Right forelimb (tissue), 1 donor: ENCODE results near the gene KCNJ3.
A peak's percentile ranks its signal among the peaks of the same experiment; 100 is the strongest.

Source experiments
- DNase-seq: peaks from one replicate; pipeline ENCODE4 v3.0.0-alpha.2; 2018

The KCNJ3 gene, protein sequence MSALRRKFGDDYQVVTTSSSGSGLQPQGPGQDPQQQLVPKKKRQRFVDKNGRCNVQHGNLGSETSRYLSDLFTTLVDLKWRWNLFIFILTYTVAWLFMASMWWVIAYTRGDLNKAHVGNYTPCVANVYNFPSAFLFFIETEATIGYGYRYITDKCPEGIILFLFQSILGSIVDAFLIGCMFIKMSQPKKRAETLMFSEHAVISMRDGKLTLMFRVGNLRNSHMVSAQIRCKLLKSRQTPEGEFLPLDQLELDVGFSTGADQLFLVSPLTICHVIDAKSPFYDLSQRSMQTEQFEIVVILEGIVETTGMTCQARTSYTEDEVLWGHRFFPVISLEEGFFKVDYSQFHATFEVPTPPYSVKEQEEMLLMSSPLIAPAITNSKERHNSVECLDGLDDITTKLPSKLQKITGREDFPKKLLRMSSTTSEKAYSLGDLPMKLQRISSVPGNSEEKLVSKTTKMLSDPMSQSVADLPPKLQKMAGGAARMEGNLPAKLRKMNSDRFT

DNA sequence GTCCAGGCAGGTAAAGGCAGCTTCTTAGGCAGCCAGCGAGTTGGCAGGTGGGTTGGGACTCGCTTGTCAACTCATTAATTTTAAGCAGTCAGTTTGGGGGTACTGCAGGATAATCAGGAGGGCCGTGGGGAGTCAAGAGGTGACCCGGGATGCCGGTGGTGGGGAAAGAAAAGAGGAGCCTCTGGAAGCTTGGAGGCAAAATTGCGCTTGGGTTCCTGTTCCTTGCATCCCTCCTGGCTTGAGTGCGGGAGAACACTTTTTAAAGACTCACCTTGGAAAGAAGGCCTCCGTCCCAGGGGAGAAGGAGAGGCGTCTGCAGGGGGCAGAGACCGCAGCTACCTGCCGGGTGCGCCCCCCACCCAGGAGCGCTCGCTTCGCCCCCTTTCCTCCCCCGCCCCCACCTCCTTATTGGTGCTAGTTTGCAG is at the start of gene KCNJ3:
KCNJ3 (plus strand) TSS at position 400 of the 425 bp plus-strand sequence. CDS start 81 bp downstream, outside the sequence.
- DNase-seq = peak; percentile 46

DNA sequence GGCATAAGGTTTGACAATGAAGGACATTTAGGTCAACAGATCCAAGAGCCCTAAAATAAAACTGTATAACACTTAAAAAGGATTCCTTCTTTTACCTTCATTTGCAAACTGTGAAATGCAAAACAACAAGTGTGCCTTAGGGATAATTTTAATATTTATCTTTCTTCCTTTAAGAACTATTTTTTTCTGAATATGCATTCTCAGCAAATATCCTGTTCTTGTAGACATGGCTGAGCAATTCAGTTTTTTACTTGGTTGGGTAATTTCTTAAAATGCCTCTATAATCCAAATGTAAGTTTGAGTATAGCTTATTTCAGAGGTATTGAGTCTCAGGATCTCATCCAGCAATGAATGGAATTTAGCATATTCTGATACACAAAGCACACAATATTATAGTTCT is 43.0 kb upstream of the KCNJ3 start:
- no peak for DNase-seq

DNA sequence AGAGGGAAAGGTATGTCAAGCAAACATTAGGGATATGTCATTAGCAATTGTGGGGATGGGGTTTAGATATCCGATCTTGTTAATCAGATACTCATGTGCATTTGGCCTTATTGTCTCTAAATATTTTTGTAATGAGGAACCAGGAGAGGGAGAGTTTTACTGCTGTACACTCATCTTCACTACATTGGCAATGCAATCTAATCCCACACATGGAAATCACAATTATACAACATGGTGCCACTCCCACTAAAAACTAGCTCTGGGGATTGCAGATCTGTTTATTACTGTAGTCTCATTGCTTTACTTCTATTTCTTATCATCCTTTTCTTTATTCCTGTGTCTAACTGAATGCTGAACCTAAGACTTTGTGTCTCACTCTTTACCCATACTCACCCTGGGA is 39.6 kb upstream of the KCNJ3 start:
- DNase-seq = no peak

DNA sequence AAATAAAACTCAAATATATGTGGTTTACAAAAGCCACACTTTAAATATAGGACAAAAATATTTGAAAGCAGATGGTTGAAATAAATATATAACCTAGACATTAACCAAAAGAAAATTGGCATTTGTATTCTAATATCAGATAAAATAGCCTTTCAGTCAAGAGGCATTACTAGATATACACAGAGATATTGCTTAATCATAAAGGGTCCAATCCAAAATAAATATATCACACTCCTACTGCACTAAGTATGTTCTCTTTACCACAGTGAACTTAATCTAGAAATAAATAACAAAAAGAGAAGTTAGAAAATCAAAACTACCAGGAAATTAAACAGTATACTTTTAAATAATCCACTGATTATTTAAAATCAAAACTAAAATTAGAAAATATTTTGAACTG is 34.2 kb upstream of the KCNJ3 start:
- DNase-seq = no peak

DNA sequence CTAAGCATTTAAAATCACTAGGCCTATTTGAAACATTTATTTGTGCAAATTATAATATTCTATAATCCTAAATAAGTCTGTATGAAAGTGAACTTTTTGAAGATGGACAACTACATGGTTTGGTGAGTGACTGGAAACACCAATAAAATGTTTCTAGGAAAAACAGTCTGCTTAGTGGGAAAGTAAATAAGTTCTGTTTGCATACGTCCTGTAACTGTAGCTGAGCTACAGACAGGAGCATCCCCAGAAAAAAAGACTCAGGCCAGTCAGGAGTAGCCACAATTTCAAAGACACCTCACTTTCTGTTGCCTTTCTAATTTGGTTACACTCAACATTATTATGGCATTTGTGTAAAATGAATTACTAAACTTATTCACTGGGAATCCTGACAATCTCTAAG is 28.4 kb upstream of the KCNJ3 start:
- DNase-seq = no peak

DNA sequence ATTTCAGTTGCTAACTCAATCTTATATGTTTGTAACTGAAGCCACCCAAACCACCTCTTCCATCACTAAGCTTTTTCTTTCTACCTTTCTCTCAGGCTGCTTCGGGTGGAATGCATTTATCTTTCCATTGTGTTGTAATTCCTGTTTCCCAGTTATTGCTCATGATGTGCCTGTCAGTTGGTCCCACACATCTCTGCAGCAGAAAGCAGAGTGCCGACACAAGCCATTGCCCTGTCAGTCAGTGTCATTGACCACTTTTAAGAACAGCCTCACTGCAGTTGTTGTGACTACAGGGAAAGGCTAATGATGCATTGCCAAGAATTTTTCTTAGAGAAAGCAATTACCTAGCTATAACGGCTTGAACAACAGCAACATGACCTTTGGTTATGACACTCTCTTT is 24.8 kb upstream of the KCNJ3 start:
- DNase-seq = no peak

DNA sequence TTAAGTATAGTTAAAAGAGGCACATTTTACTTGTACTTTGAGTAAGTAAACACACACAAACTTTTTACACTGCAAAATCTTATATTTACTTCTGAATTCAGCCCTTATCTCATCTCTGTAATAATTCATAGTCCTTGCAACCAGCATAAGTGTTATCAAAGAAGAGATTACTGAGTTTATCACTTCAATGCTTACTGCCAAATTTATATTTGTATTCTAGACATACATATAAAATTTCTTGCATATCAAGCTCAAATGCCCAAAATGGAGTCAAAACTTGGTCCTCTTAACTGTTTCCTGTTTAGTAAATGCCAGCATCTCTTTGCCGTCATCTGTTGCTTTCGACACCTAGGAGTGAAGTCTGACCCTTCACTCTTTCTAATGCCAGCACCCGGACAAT is 21.1 kb upstream of the KCNJ3 start:
- DNase-seq = no peak

DNA sequence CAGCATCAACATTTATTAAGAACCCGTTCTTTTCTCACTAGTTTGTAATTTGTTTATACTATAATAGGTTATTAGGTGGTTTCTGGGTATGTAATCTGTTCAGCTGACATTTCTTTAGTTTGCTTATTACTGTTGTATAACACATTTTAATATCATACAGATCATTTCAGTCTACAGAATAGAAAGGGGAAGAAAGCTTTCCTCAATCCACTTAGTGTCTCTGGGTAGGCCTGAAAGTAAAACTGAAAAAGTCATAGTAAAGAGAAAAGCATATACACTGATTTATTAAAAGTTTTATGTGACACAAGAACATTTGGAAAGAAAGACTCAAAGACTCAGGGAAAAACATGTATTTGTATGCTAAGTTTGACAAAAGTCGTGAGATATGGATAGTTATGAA is 16.8 kb upstream of the KCNJ3 start:
- no peak for DNase-seq

DNA sequence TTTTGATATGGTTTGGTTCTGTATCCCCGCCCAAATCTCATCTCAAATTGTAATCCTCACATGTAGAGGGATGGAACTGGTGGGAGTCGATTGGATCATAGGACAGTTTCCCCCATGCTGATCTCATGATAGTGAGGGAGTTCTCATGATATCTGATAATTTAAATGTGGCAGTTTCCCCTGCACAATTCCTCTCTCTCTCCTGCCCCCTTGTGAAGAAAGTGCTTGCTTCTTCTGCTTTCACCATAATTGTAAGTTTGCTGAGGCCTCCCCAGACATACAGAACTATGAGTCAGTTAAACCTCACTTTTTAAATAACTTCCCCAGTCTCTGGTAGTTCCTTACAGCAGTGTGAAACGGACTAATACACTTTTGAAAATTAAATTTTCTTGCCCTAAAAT is 12.3 kb upstream of the KCNJ3 start:
- DNase-seq = no peak

DNA sequence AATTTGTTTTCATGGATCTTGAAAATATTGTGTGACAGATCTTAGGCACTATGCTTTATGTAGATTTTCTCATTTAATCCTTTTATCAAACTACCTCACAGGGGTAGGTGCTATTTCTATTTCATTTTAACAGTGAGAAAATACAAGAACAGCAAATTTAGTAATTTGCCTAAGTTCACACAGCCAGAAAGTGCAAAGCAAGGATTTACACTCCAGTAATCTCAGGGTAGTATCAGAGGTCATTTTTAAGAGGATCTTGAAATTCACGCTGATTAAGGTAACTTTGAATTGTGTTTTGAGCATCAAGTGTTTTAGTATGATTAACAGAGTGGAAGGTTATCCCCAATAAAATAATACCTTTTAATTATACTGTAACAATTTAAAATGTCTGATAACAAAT is 10.1 kb upstream of the KCNJ3 start:
- DNase-seq = no peak

DNA sequence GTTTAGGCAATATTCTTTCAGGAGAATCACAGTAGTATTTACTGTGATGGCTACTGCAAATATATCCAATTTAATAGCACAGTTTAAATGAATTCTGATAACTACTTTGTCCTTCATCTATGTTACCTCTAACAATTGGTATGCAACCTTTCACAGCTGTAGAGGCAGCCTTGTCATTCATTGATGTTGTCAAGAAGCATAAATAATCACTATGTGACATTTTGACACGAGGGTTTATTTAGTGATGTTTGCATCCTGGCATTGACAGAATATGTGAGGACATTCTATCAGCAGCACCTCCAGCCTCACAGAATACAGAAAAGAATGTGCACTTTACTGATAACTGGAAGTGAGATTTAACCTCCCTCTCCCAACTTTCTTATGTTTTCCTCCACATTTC is 9.3 kb upstream of the KCNJ3 start:
- DNase-seq = no peak

DNA sequence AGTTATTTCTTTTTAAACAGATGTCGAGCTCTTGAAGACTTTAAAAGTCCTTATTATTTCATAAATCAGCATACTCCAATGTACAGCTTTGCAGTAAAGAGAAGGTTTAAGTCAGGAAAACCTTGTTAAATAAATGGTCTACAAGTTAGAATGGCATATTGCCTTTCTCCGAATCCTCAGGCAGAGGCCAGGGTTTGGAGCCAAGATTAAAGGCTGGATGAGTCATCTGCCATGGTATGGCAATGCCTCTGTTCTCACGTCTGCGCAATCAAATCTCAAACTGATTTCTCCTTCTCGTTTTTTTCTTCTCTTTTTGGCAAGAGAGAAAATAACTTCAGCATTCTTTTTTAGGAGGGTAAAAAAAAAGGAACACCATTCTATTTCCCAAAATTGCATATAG is 5.6 kb upstream of the KCNJ3 start:
- DNase-seq = no peak

DNA sequence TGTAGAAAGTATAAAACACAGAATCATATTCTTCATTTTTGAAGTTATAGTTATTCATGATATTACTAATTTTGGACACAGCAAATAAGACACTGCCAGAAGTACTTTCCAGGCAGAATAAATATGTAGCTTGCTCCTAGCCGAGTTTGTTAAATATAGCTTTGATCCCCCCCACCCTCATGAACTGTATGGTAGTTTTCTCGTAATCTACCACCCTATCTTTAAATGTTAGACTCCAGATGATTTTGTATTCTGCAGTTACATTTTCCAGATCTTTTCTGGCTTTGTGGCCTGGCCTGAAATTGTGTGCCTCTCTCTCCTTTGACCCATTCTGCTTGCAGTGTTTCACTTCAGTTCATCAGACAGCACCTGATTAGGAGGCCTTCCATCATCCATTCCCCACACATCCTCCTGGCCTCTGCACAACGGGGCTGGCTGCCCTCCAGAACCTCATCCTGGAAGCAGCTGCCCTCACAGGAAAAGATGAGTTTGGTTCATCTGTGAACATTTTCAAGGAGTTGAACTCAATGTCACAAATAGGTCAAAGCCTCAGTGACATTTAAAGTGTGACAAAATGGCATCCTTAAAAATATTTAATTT is 4.7 kb upstream of the KCNJ3 start:
- no peak for DNase-seq

DNA sequence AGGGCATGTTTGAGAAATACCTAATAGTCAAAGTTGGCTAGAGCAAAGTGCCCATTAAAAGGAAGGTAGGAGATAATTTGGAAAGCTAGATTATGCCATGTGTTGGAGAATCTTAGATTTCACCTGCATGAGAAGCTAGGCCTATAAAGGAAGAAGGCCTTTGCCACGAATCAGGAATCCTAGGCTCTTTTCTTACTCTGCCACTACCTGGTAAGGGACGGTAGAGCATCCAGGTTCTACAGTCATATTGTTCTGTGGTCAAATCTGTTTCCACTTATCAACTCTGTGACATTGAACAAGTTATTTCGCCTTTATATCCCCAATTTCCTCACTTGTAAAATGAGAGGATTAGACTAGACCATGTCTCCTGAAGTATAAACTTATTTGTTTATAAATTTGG is 3.6 kb upstream of the KCNJ3 start:
- no peak for DNase-seq

DNA sequence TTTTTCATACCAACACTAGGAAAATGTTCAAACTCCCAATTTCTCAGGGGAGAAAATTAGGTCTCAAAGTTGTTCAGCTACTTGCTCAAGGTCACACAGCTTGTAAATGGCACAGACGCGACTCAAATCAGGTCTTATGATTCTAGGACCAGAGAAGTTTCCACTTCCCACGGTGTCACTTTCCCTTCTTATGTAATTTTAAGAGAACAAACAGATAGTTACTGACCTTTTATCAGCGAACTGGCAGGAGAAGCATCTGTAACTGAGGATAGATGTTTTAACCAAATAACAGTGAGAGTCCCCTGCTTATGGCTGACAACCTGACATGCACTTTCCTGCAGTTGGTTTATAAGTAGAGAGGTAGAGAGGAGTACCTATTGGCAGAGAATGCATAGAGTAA is 2.1 kb upstream of the KCNJ3 start:
- no peak for DNase-seq

DNA sequence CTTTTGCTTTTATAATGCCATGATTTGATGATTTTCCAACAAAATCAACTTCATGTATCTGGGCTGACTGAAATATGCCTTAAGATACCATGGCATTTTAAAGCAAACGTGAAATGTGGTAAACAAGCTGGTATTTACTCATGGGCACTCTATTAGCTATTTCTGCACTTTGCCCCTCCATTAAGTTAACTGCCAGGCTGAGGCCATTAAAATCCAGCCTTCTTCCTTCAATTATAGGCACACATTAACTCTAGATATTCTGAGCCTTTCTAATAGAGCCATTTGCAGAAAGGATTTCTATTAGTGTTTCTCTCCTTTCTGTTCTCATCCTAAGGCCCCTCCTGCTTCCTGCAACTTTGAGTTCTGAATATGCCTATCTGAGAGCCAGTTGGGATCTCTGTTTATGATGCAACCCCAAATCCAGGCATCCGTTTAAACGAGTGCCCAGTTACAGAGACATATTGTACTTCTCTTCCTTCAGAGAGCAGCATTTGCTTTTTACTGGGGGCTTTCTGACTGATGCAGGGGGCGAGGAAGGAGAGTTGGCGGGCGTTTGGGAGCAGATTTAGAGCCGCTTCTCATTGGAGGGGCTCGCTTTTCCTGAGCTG is 1.6 kb upstream of the KCNJ3 start:
- no peak for DNase-seq

DNA sequence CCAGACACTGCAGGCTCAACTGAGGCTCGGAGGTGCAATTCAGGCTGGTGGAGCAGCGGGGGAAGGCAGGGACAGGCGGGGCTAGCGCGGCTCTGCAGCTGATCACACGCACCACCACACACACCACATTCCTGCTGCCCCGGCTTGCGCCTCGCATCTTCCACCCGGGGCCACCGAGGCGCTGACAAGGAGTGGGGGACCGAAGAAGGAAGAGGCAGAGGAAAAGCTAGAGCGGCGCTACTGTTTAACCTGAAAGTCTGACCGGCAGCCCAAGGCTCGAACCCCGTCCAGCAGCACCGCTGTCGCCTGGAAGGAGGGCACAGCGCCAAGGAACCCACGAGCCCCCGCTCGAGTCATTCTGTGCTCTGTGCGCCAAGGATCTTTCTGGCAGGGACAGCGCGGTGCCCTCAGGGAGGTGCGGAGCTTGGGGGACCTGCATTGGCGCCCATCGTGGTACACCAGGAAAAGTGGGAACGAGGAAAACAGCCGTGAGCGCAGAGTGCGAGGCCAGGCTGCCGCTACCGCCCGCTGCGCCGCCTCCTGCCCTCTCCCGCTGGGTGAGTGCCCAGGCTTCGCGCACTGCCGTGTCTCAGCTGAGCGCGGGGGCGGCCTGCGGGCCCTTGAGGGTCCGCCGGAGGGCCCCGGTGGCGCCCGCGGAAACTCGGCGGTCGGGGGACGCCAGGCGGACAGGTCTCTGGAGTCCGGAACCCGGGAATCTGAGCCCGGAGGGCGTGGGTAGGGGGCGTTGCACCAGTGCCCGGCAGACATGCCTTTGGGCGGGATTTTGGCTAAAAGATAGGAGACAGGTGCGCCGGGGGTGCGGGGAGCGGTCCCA is 860 bp upstream of the KCNJ3 start:
- DNase-seq = peak; percentile 58

DNA sequence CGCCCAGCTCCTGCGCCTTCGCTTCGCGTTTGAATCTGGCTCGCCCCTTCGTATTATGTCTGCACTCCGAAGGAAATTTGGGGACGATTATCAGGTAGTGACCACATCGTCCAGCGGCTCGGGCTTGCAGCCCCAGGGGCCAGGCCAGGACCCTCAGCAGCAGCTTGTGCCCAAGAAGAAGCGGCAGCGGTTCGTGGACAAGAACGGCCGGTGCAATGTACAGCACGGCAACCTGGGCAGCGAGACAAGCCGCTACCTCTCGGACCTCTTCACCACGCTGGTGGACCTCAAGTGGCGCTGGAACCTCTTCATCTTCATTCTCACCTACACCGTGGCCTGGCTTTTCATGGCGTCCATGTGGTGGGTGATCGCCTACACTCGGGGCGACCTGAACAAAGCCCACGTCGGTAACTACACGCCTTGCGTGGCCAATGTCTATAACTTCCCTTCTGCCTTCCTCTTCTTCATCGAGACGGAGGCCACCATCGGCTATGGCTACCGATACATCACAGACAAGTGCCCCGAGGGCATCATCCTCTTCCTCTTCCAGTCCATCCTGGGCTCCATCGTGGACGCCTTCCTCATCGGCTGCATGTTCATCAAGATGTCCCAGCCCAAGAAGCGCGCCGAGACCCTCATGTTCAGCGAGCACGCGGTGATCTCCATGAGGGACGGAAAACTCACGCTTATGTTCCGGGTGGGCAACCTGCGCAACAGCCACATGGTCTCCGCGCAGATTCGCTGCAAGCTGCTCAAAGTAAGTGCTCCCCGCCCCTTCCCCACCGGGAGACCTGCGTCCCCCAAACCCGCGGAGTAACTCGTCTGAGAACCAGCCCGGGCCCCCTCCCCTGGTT is 453 bp downstream of the KCNJ3 start:
- peak; percentile 45 for DNase-seq

DNA sequence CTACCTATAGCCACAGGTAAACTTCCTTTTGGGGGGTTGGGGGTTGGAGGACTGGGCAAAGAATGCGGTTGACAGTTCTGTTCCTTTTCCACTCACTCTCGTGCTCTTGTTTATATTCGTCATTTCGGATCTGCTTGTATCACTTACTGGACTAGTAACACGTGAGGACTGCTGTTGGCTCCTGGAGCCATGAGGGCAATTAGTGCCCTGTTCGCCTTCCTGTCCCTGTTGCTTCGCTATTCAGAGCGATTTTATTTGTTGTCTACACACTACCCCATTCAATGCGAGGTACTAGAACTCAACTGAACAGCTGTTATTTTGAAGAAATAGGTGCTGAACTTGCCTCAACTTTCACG is 1.1 kb downstream of the KCNJ3 start:
- no peak for DNase-seq

DNA sequence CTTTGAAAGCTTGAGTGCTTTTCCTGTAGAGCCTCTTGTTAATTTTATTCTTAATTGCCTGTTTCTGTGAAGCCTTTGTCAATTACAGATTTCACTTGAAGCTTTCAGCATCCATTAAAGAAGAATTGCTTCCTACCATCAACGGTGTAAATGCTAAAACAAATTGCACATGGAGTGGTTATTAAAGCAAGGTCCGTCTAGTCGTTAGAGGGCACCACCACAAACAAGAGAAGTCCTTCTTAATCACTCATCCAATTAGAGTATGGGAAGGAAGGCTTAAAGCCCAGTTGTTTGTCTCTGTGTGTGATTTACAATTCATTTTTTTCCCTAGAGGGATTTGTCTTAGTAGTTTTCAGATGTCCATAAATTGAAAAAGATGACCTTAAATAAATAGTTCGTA is 1.6 kb downstream of the KCNJ3 start:
- no peak for DNase-seq

DNA sequence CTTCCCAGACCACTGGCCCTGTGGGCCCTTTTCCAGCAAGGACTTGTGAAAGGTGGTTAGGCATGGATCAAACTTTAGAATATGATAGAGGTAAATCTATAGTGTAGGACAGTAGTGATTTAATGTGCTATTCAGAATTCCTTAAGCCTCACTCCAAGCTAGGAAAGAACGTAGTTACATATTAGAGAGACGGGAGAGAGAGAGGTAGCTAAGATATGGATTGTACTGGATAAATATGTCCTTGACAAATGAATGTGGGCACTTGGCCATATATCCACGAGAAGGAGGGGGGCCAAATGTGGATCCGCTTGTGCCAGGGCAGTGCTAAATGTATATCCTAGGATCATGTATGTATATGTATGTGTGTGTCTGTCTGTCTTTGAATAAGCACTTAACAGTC is 6.5 kb downstream of the KCNJ3 start:
- no peak for DNase-seq

DNA sequence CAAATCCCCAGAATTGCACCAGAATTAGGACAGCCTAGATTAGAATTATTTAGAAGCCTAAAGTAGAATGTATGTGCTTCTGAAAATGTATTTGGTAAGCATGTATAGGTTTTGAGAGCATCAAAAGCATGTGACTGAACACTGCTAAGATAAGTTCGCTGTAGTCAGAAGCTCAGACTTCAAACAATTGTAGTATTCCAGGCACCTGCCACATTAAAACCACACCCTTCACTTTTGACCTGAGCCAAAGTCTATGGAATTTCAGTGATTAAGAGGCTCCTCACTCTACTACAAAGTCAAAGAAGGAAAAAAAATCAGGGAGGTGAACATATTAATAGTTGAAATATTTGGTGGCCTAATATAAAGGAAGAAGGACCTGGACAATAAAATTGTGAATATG is 8.2 kb downstream of the KCNJ3 start:
- DNase-seq = no peak
